Prostate gland (tissue), 2 donors: ENCODE measurements around the gene PNMA1.

ENCODE experiments used
- CTCF ChIP-seq, 4 experiments: fragments of 200-600 bp in 2 of 4; fragments of 450-650 bp in 2 of 4; sonication (generic) in 2 of 4; IDR thresholded peaks; 1 replicate in 3 of 4; 2 replicates in 1 of 4; pipeline ENCODE4 v1.5.1; 2016 to 2019; ENCODE audit warnings: antibody characterized with exemption in 4 of 4, mild to moderate bottlenecking in 2 of 4, moderate library complexity in 2 of 4
- POLR2A ChIP-seq: fragments of 450-650 bp; IDR thresholded peaks from one replicate; pipeline ENCODE4 v1.6.1; 2016; ENCODE audit warnings: antibody characterized with exemption, mild to moderate bottlenecking

GRCh38 chr14:73753124-73753886 is 39.1 kb upstream of the PNMA1 start:
- TF ChIP-seq CTCF (IDR thresholded peaks at IDR 0.05) (no peak), POLR2A (no peak)
